ENCODE data around the gene PICALM. TPM values are rescaled to one million over a fixed set of nuclear protein-coding genes. Genes with fewer than 3 reads are reported as not detected.
"Not testable (repeated sequence)": the region's sequence is repeated elsewhere in the genome, so short reads cannot be mapped to it uniquely, and the experiment has no call there.

PICALM gene
- total RNA-seq (100 to 1,000 TPM; 104 to 112 TPM), polyA plus RNA-seq (10 to 100 TPM; 10.4 to 12.0 (median 11.8) TPM), total RNA-seq (74.1 to 126 (median 88.4) reads per million in 6 experiments)

DNA sequence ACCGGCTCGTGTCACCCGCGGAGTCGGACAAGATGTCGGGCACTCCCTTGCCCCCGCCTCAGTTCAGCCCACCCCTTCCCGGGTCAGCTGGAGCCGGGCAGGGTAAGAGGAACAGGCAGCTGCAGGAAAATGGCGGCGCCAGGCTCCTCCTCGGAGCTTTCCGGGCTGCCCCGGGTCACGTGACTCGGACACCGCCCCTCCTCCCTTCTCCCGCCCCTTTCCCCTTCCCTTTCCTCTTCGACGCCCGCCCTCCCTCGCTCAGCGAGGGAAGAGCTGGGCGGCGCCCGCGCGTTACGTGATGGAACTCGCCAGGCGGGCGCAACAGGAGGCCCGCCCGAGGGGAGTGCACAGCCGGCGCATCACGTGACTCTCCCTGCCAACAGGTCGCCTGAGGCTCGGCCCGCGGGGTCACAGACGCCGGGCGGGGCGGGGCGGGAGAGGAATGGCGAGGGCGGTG lies at the start of gene PICALM:
Gene PICALM (minus strand): TSS at position 134 of the 457 bp plus-strand sequence. CDS start 304 bp downstream, outside the sequence.
- POLR2A ChIA-PET: interaction anchor here (0.7 to 3.0 kb wide), 11 partner anchors 9 to 969 kb away, joined by 3 to 18 read pairs (median 4); partner anchors contain the start of genes CCDC83, DLG2, HIKESHI and TMEM126B
- DNase-seq (peak; percentile 91 to 97 (median 94)), ATAC-seq (peak; percentile 86 to 87)
- H3K27ac Mint-ChIP-seq: peak within 1 kb of the TSS; percentile 87 to 98 (median 96)
- no peaks in the 10 kb centered on the region for H3K9me3 Mint-ChIP-seq
- peaks cover 21 to 45% (median 37%) of the 10 kb centered on the region in 4 donors for H3K4me1 Mint-ChIP-seq
- no peaks in the 10 kb centered on the region for H3K36me3 Mint-ChIP-seq
- H3K27me3 Mint-ChIP-seq: no peaks in the 10 kb centered on the region
- H3K4me3 Mint-ChIP-seq: peak within 1 kb of the TSS; percentile 96 to 100 (median 98)

DNA sequence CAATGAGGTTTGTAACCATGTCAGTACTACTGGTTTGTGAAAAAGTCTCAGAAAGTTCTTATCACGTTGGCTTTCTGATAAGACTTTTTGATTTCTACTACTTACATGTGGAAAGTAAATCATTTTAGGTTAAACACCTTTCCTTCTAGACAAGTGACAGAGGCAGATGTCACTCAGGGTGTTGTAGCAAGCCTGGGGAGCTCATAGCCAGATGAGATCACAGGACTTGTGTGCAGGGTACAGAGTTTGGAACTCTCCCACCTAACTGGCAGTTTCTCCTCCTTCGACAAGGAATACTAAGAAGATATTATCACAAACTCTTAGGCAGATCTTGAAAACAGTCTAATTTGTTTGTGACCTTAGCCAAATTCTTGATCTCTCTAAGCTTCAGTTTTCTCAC lies 49.4 kb upstream of the PICALM start:
- POLR2A ChIA-PET: no interaction called here
- Mint-ChIP-seq H3K9me3 (no peaks in the 10 kb centered on the region), H3K4me3 (no peak overlapping the region), H3K36me3 (no peaks in the 10 kb centered on the region), H3K27me3 (peaks cover 0 to 9% (median 2%) of the 10 kb centered on the region in 5 donors), H3K27ac (peak overlapping the region in 1 of 10 donors; percentile 32), H3K4me1 (peaks cover 2 to 22% (median 9%) of the 10 kb centered on the region in 4 donors)
- ATAC-seq (no peak), DNase-seq (no peak)

DNA sequence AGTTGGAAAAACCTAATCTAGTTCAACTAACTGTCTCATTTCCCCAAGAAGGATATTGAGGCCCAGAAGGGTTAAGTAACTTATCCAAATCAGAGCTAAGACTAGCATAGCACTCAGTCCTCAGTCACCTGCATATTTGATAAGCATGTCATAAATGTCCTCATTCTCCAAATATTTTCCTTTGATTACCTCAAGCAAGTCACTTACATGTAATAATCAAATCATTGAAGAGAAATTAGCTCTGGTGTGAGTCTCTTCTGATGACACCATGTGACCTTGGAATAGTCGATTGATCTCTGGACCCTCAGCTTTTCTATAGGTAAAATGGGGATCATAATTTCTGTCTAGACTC lies 48.8 kb upstream of the PICALM start:
- peaks cover 2 to 22% (median 9%) of the 10 kb centered on the region in 4 donors for H3K4me1 Mint-ChIP-seq
- H3K36me3 Mint-ChIP-seq: no peaks in the 10 kb centered on the region
- H3K27ac Mint-ChIP-seq: no peak overlapping the region
- ATAC-seq (no peak), DNase-seq (no peak)
- POLR2A ChIA-PET: no interaction called here
- H3K27me3 Mint-ChIP-seq: peaks cover 0 to 8% (median 2%) of the 10 kb centered on the region in 5 donors
- no peak overlapping the region for H3K4me3 Mint-ChIP-seq
- no peaks in the 10 kb centered on the region for H3K9me3 Mint-ChIP-seq

DNA sequence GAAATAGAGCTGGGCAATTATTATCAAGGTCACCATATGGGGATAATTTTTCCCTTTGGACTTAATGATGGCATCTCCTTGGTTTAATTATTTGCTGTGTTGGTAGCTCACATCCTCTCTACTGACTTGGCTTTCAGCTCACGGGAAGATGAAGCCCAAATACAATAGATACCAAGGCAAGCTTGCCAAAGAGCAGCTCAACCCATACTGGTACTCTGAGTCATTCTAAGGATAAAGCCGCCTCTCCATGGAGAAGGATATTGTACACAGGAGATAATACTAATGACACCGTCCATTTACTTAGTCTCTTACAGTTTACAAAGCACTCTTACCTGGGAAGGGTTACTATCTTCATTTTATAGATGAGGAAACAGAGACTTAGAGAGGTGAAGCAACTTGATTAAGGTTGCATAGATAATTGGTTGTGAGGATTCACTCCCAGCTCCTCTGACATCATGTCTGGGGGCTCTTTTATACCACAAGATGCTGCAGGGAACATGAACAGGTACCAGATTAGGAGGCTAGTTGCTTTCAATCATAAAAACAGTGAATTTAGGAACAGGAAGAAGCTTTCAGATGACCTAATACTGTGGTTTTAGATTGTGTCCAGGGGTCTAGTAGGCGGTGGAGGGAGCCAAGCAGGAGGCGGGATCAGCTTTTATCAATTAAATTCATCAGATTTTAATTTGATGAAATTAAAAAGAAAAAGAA lies 48.3 kb upstream of the PICALM start:
- Mint-ChIP-seq H3K27me3 (peaks cover 0 to 5% (median 2%) of the 10 kb centered on the region in 5 donors), H3K36me3 (no peaks in the 10 kb centered on the region), H3K4me3 (no peak overlapping the region), H3K4me1 (peaks cover 2 to 22% (median 9%) of the 10 kb centered on the region in 4 donors), H3K9me3 (no peaks in the 10 kb centered on the region), H3K27ac (peak overlapping the region in 1 of 10 donors; percentile 49)
- ATAC-seq: no peak
- DNase-seq: no peak
- POLR2A ChIA-PET: no interaction called here

DNA sequence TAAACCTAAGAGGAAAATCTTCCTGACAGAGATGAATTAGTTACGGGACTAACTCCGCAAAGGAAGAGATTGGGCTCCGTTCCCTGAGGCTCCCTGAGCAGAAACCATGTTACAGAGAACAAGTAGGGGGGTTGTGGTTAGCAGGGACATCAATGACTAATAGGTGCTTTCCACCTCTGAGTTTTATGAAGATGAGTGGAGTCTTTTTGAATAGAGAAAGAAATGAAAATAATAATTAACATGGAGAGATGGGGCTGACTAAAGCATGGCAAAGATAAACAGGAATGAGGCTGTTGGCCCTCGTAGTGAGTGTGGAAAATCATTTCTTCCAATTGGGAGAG lies 47.5 kb upstream of the PICALM start:
- peak overlapping the region in 2 of 10 donors; percentile 49 for H3K27ac Mint-ChIP-seq
- peaks cover 0 to 5% (median 2%) of the 10 kb centered on the region in 5 donors for H3K27me3 Mint-ChIP-seq
- peaks cover 2 to 22% (median 9%) of the 10 kb centered on the region in 4 donors for H3K4me1 Mint-ChIP-seq
- no peaks in the 10 kb centered on the region for H3K36me3 Mint-ChIP-seq
- ATAC-seq (peak in 1 of 2 donors; percentile 52), DNase-seq (no peak)
- H3K4me3 Mint-ChIP-seq: peak overlapping the region in 2 of 10 donors; percentile 11 to 27
- POLR2A ChIA-PET: no interaction called here
- no peaks in the 10 kb centered on the region for H3K9me3 Mint-ChIP-seq

DNA sequence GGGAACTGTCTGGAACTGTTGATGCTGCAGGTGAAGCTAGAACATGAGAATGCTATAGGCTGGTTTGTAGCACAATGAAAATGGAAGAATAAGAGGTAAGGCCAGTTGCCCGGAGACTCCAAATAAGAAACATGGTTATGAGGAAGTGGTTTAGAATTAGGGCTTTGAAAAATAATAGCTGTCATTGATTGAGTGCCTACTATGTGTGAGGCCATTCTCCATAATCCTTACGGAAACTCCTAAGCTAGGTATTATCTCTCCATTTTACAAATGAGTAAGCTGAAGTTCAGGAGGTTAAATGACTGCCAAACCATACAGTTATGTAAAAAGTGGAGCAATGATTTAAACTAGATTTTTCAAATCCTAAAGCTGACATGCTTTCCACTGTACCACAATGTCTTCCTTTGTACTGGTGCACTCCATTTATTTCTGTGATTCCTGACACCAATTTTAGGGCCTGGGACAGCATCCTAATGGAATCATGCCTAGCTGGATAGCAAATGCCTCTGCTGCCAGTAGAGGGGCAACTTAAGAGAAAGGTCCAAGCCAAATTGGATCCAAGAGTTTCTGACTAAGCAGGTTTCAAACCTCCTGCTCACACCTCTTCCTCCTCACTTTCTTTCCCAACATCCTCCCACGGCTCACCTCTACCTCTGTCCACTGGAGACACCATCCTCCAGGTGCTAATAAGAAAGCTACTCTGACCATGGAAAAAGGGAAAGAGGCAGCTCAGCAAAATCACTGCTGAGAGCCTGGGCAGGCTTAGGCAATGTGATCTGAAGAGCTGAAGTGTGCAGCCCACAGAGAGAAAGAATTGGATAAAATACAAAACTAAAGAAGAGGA lies 46.9 kb upstream of the PICALM start:
- POLR2A ChIA-PET: no interaction called here
- Mint-ChIP-seq H3K27ac (peak overlapping the region in 2 of 10 donors; percentile 49), H3K36me3 (no peaks in the 10 kb centered on the region), H3K4me1 (peaks cover 2 to 22% (median 9%) of the 10 kb centered on the region in 4 donors), H3K27me3 (peaks cover 0 to 3% (median 2%) of the 10 kb centered on the region in 5 donors), H3K9me3 (no peaks in the 10 kb centered on the region), H3K4me3 (peak overlapping the region in 2 of 10 donors; percentile 11 to 27)
- ATAC-seq: peak in 1 of 2 donors; percentile 17
- no peak for DNase-seq

DNA sequence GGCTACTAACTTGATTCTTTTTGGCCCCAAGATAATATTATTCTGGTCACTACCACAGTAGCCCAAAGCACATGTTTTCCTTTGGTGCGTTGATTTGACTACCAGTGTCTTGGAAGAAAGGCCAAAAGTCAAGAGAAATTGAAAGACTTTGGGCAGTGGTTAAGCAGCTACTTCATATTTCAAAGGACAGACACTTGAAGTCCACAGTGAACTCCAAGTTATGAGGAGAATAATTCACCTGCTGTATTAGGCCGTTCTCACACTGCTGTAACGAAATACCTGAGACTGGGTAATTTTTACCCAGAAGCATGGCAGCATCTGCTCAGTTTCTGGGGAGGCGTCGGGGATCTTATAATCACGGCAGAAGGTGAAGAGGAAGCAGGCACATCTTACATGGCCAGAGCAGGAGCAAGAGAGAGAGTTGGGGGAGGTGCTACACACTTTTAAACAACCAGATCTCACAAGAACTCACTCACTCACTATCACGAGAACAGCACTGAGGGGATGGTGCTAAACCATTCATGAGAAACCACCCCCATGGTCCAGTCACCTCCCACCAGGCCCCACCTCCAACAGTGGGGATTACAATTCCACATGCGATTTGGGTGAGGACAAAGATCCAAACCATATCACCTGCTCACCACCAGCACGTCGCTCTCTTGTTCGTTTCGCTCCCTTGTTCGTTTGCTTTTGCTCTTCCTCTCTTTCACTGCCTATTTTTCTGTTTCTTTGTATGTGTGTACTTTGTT lies 40.2 kb upstream of the PICALM start:
- DNase-seq (no peak), ATAC-seq (no peak)
- H3K4me3 Mint-ChIP-seq: no peak overlapping the region
- H3K27ac Mint-ChIP-seq: no peak overlapping the region
- no peaks in the 10 kb centered on the region for H3K9me3 Mint-ChIP-seq
- POLR2A ChIA-PET: no interaction called here
- no peaks in the 10 kb centered on the region for H3K36me3 Mint-ChIP-seq
- H3K27me3 Mint-ChIP-seq: no peaks in the 10 kb centered on the region
- peaks cover 0 to 4% (median 3%) of the 10 kb centered on the region in 4 donors for H3K4me1 Mint-ChIP-seq

DNA sequence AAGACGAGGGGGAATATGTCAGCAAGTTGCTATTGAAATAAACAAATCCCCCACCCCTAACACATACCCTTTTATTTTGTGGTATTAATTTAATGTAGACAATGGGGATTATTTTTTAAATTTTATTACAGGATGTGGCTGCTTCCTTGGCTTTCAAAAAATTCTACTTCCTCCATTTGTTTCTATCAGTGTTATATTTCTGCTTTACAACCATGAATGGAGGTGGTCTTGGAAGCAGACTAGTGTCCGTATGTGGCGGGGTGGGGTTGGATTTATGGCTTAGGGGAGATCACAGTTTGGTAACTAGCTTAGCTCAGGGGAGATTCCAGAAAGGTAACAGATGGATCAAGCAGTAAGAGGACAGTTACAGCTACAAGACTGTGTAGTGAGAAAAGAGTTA lies 39.3 kb upstream of the PICALM start:
- no peak for ATAC-seq
- Mint-ChIP-seq H3K27me3 (no peaks in the 10 kb centered on the region), H3K27ac (peak overlapping the region in 2 of 10 donors; percentile 3 to 10)

GRCh38 chr11:86106916-86107315 lies 38.0 kb upstream of the PICALM start:
- Mint-ChIP-seq H3K4me3 (no peak overlapping the region), H3K27ac (no peak overlapping the region), H3K27me3 (no peaks in the 10 kb centered on the region), H3K9me3 (no peaks in the 10 kb centered on the region), H3K4me1 (peaks cover 0 to 4% (median 3%) of the 10 kb centered on the region in 4 donors), H3K36me3 (no peaks in the 10 kb centered on the region)
- POLR2A ChIA-PET: no interaction called here
- ATAC-seq (no peak), DNase-seq (no peak)

More for the DNA sequence above, 39.3 kb upstream of the PICALM start:
- DNase-seq: no peak
- H3K9me3 Mint-ChIP-seq: no peaks in the 10 kb centered on the region
- no peaks in the 10 kb centered on the region for H3K36me3 Mint-ChIP-seq
- POLR2A ChIA-PET: no interaction called here
- peaks cover 0 to 4% (median 3%) of the 10 kb centered on the region in 4 donors for H3K4me1 Mint-ChIP-seq
- H3K4me3 Mint-ChIP-seq: no peak overlapping the region

- H3K36me3 Mint-ChIP-seq, H3K4me1 Mint-ChIP-seq, POLR2A ChIA-PET, H3K9me3 Mint-ChIP-seq, H3K27me3 Mint-ChIP-seq, ATAC-seq, DNase-seq, H3K27ac Mint-ChIP-seq, H3K4me3 Mint-ChIP-seq: not testable (repeated sequence)
Observed at GRCh38 chr11:86106031-86106430, 37.1 kb upstream of the PICALM start.

DNA sequence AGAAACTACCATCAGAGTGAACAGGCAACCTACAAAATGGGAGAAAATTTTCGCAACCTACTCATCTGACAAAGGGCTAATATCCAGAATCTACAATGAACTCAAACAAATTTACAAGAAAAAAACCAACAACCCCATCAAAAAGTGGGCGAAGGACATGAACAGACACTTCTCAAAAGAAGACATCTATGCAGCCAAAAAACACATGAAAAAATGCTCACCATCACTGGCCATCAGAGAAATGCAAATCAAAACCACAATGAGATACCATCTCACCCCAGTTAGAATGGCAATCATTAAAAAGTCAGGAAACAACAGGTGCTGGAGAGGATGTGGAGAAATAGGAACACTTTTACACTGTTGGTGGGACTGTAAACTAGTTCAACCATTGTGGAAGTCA lies 36.7 kb upstream of the PICALM start:
- H3K27me3 Mint-ChIP-seq, H3K4me3 Mint-ChIP-seq, POLR2A ChIA-PET, H3K4me1 Mint-ChIP-seq, ATAC-seq, DNase-seq, H3K9me3 Mint-ChIP-seq, H3K36me3 Mint-ChIP-seq, H3K27ac Mint-ChIP-seq: not testable (repeated sequence)

DNA sequence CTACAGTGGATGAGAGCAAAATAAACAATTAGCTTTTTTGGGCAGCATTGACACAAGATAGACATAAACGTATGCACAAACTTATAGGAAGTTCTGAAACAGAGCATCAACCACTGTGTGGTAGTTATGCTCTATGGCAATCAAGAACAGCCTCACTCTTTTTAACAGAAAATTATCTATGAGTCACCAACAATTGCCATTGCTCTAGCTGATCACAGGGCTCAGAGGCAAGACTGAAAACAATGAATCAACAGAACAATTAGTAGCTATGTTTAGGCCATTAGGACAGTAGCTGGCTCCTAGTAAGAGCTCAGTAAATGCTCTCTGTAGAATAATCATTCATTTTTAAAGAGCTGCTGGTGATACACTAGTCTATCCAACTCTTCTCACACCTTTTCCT lies 34.9 kb upstream of the PICALM start:
- no peak overlapping the region for H3K4me3 Mint-ChIP-seq
- ATAC-seq: no peak
- H3K27ac Mint-ChIP-seq: no peak overlapping the region
- peaks cover 0 to 4% (median 3%) of the 10 kb centered on the region in 4 donors for H3K4me1 Mint-ChIP-seq
- no peaks in the 10 kb centered on the region for H3K9me3 Mint-ChIP-seq
- POLR2A ChIA-PET: no interaction called here
- H3K36me3 Mint-ChIP-seq: no peaks in the 10 kb centered on the region
- peaks cover 0 to 3% (median 0%) of the 10 kb centered on the region in 5 donors for H3K27me3 Mint-ChIP-seq
- DNase-seq: no peak
